Activated T-helper 1 cell treated with Interleukin-2 at 50 U/mL for 16 hours (primary cell): ENCODE measurements around the gene ADGRF4.
"Not testable (repeated sequence)": the region's sequence is repeated elsewhere in the genome, so short reads cannot be mapped to it uniquely, and the experiment has no call there.

ENCODE experiments used
- DNase-seq: peaks from one replicate; pipeline ENCODE4 v3.0.0-alpha.2; 2020; ENCODE audit warnings: low read depth

ADGRF4 gene

GRCh38 chr6:47734831-47735481 lies 36.6 kb downstream of the ADGRF4 start:
- no peak for DNase-seq

GRCh38 chr6:47736083-47736700 lies 37.8 kb downstream of the ADGRF4 start:
- no peak for DNase-seq

- DNase-seq = no peak
Observed at GRCh38 chr6:47737406-47737805, 39.0 kb downstream of the ADGRF4 start.

- no peak for DNase-seq
Observed at GRCh38 chr6:47740714-47741113, 42.3 kb downstream of the ADGRF4 start.

GRCh38 chr6:47741807-47742206 lies 43.4 kb downstream of the ADGRF4 start:
- DNase-seq = no peak

- DNase-seq = no peak
Observed at GRCh38 chr6:47743744-47744143, 45.4 kb downstream of the ADGRF4 start.

- DNase-seq = not testable (repeated sequence)
Observed at GRCh38 chr6:47745269-47745668, 46.9 kb downstream of the ADGRF4 start.

GRCh38 chr6:47749757-47750156 lies 51.4 kb downstream of the ADGRF4 start:
- no peak for DNase-seq

- DNase-seq = no peak
Observed at GRCh38 chr6:47752801-47753200, 54.4 kb downstream of the ADGRF4 start.

- DNase-seq = no peak
Observed at GRCh38 chr6:47759364-47759763, 61.0 kb downstream of the ADGRF4 start.

- no peak for DNase-seq
Observed at GRCh38 chr6:47762502-47762901, 64.1 kb downstream of the ADGRF4 start.

GRCh38 chr6:47766445-47766844 lies 68.1 kb downstream of the ADGRF4 start:
- no peak for DNase-seq

GRCh38 chr6:47767102-47767501 lies 68.7 kb downstream of the ADGRF4 start:
- no peak for DNase-seq

GRCh38 chr6:47769982-47770381 lies 71.6 kb downstream of the ADGRF4 start:
- no peak for DNase-seq
